GM21528 (cell line): ENCODE measurements around the gene SIGLEC9.

ENCODE experiments used
- ATAC-seq: cut with Tn5 transposase; IDR thresholded peaks from one replicate; pipeline ENCODE4 v1.9.1; 2021; ENCODE audit warnings: mild to moderate bottlenecking, moderate library complexity; ENCODE audit not compliant: unreplicated experiment, low FRiP score

Gene SIGLEC9

GRCh38 chr19:51124729-51125128 is at the start of gene SIGLEC9:
TSS of gene SIGLEC9 (plus strand) at chr19:51124906. CDS start at chr19:51124975, 69 bp downstream.
- ATAC-seq = no peak

- no peak for ATAC-seq
These were observed 48.7 kb upstream of the SIGLEC9 start for GRCh38 chr19:51075998-51076397.

- no peak for ATAC-seq
These were observed 48.0 kb upstream of the SIGLEC9 start for GRCh38 chr19:51076631-51077213.

- no peak for ATAC-seq
These were observed 46.6 kb upstream of the SIGLEC9 start for GRCh38 chr19:51078104-51078503.

GRCh38 chr19:51078731-51079130 is 46.0 kb upstream of the SIGLEC9 start:
- no peak for ATAC-seq

- no peak for ATAC-seq
These were observed 45.1 kb upstream of the SIGLEC9 start for GRCh38 chr19:51079481-51080110.

- ATAC-seq = no peak
These were observed 43.2 kb upstream of the SIGLEC9 start for GRCh38 chr19:51081476-51081875.

GRCh38 chr19:51082611-51083010 is 42.1 kb upstream of the SIGLEC9 start, which contains the start of gene KLK14:
TSS of gene KLK14 (minus strand) at chr19:51082887. CDS start at chr19:51082614, 273 bp downstream.
- ATAC-seq = no peak

- ATAC-seq = no peak
These were observed 41.5 kb upstream of the SIGLEC9 start for GRCh38 chr19:51083181-51083580.

- ATAC-seq = no peak
These were observed 40.9 kb upstream of the SIGLEC9 start for GRCh38 chr19:51083783-51084182.

- no peak for ATAC-seq
These were observed 40.2 kb upstream of the SIGLEC9 start for GRCh38 chr19:51084505-51084904.

- ATAC-seq = no peak
These were observed 38.4 kb upstream of the SIGLEC9 start for GRCh38 chr19:51086153-51086850.

- no peak for ATAC-seq
These were observed 34.9 kb upstream of the SIGLEC9 start for GRCh38 chr19:51089786-51090185.

GRCh38 chr19:51090471-51090870 is 34.2 kb upstream of the SIGLEC9 start:
- ATAC-seq = no peak

- ATAC-seq = no peak
These were observed 33.6 kb upstream of the SIGLEC9 start for GRCh38 chr19:51091126-51091525.

- no peak for ATAC-seq
These were observed 32.5 kb upstream of the SIGLEC9 start for GRCh38 chr19:51091895-51092873.

- ATAC-seq = no peak
These were observed 31.6 kb upstream of the SIGLEC9 start for GRCh38 chr19:51093101-51093500.

- ATAC-seq = no peak
These were observed 31.0 kb upstream of the SIGLEC9 start for GRCh38 chr19:51093510-51094345.

GRCh38 chr19:51094696-51095279 is 29.9 kb upstream of the SIGLEC9 start:
- no peak for ATAC-seq
